ENCODE measurements around the gene HIVEP3.
A peak's percentile ranks its signal among the peaks of the same experiment; 100 is the strongest.

HIVEP3 gene

GRCh38 chr1:41670217-41670957 is 248.3 kb downstream of the HIVEP3 start:
- DNase-seq (ENCODE audit: insufficient read length, low spot score) (no peak), FAIRE-seq (no peak)
- TF ChIP-seq POLR2A (IDR thresholded peaks at IDR 0.05; ENCODE audit: low read depth, low read length) (no peak), PAX5 (IDR thresholded peaks at IDR 0.05; ENCODE audit: insufficient read depth, low read length, severe bottlenecking) (no peak), SPI1 (IDR thresholded peaks at IDR 0.05; ENCODE audit: low read depth, low read length) (no peak), POLR2AphosphoS5 (IDR thresholded peaks at IDR 0.05; ENCODE audit: low read depth, low read length) (no peak), POU2F2 (IDR thresholded peaks at IDR 0.05; ENCODE audit: low read depth, low read length) (no peak), TAF1 (IDR thresholded peaks at IDR 0.05; ENCODE audit: low read depth, low read length) (no peak)

- FAIRE-seq (no peak), DNase-seq (ENCODE audit: insufficient read length, low spot score) (no peak)
- TF ChIP-seq TAF1 (IDR thresholded peaks at IDR 0.05; ENCODE audit: low read depth, low read length) = no peak
- TF ChIP-seq POLR2AphosphoS5 (IDR thresholded peaks at IDR 0.05; ENCODE audit: low read depth, low read length) = no peak
- TF ChIP-seq PAX5 (IDR thresholded peaks at IDR 0.05; ENCODE audit: insufficient read depth, low read length, severe bottlenecking) = no peak
- TF ChIP-seq SPI1 (IDR thresholded peaks at IDR 0.05; ENCODE audit: low read depth, low read length) = no peak
- TF ChIP-seq POLR2A (IDR thresholded peaks at IDR 0.05; ENCODE audit: low read depth, low read length) = no peak
- TF ChIP-seq POU2F2 (IDR thresholded peaks at IDR 0.05; ENCODE audit: low read depth, low read length) = no peak
Measured at GRCh38 chr1:41668967-41669366, 249.8 kb downstream of the HIVEP3 start.

DNA sequence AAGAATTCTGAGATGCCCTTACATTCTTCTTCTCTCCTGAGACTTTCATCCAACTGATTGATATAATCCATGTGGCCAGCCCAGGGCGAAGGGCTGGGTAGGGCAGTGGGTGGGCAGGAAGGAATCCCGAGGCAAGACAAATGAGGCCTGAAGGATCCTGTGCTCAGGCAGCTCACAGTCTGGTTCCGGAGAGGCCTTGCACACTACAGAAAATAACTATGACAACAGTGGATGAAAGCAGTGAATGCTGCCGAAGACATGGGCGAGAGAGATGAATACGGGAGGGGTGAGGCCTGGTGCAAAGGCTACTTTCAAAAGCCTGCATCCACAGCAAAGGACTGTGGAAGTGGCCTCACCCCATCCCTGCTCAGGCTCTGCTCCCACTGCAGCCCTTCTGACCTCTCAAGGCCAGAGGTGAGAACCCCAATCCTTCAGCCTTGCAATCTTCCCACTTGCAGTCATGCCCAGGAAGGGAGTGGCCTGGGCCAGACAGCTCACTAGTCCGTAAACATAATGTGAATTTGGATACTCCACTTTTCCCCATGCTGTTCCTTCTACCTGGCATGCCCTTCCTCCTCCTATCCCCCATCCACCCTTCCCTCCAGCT is 250.6 kb downstream of the HIVEP3 start:
- FAIRE-seq = peak; percentile 20
- DNase-seq (ENCODE audit: insufficient read length, low spot score) = no peak
- TF ChIP-seq TAF1 (IDR thresholded peaks at IDR 0.05; ENCODE audit: low read depth, low read length) (no peak), POU2F2 (IDR thresholded peaks at IDR 0.05; ENCODE audit: low read depth, low read length) (no peak), POLR2AphosphoS5 (IDR thresholded peaks at IDR 0.05; ENCODE audit: low read depth, low read length) (no peak), PAX5 (IDR thresholded peaks at IDR 0.05; ENCODE audit: insufficient read depth, low read length, severe bottlenecking) (no peak), POLR2A (IDR thresholded peaks at IDR 0.05; ENCODE audit: low read depth, low read length) (no peak), SPI1 (IDR thresholded peaks at IDR 0.05; ENCODE audit: low read depth, low read length) (no peak)

- no peak for DNase-seq (ENCODE audit: insufficient read length, low spot score)
- TF ChIP-seq SPI1 (IDR thresholded peaks at IDR 0.05; ENCODE audit: low read depth, low read length) = no peak
- TF ChIP-seq TAF1 (IDR thresholded peaks at IDR 0.05; ENCODE audit: low read depth, low read length) = no peak
- TF ChIP-seq PAX5 (IDR thresholded peaks at IDR 0.05; ENCODE audit: insufficient read depth, low read length, severe bottlenecking) = no peak
- no peak for TF ChIP-seq POLR2A (IDR thresholded peaks at IDR 0.05; ENCODE audit: low read depth, low read length)
- no peak for TF ChIP-seq POLR2AphosphoS5 (IDR thresholded peaks at IDR 0.05; ENCODE audit: low read depth, low read length)
- TF ChIP-seq POU2F2 (IDR thresholded peaks at IDR 0.05; ENCODE audit: low read depth, low read length) = no peak
- FAIRE-seq = peak; percentile 86
Measured at GRCh38 chr1:41666981-41667631, 251.6 kb downstream of the HIVEP3 start.

- TF ChIP-seq POU2F2 (IDR thresholded peaks at IDR 0.05; ENCODE audit: low read depth, low read length) (no peak), POLR2A (IDR thresholded peaks at IDR 0.05; ENCODE audit: low read depth, low read length) (no peak), SPI1 (IDR thresholded peaks at IDR 0.05; ENCODE audit: low read depth, low read length) (no peak), POLR2AphosphoS5 (IDR thresholded peaks at IDR 0.05; ENCODE audit: low read depth, low read length) (no peak), PAX5 (IDR thresholded peaks at IDR 0.05; ENCODE audit: insufficient read depth, low read length, severe bottlenecking) (no peak), TAF1 (IDR thresholded peaks at IDR 0.05; ENCODE audit: low read depth, low read length) (no peak)
- peak; percentile 73 for FAIRE-seq
Measured at GRCh38 chr1:41665962-41666917, 252.5 kb downstream of the HIVEP3 start.

GRCh38 chr1:41664861-41665640 is 253.7 kb downstream of the HIVEP3 start:
- FAIRE-seq = peak; percentile 72
- TF ChIP-seq POU2F2 (IDR thresholded peaks at IDR 0.05; ENCODE audit: low read depth, low read length) (no peak), TAF1 (IDR thresholded peaks at IDR 0.05; ENCODE audit: low read depth, low read length) (no peak), POLR2AphosphoS5 (IDR thresholded peaks at IDR 0.05; ENCODE audit: low read depth, low read length) (no peak), PAX5 (IDR thresholded peaks at IDR 0.05; ENCODE audit: insufficient read depth, low read length, severe bottlenecking) (no peak), SPI1 (IDR thresholded peaks at IDR 0.05; ENCODE audit: low read depth, low read length) (no peak), POLR2A (IDR thresholded peaks at IDR 0.05; ENCODE audit: low read depth, low read length) (no peak)
- DNase-seq (ENCODE audit: insufficient read length, low spot score) = no peak

More at GRCh38 chr1:41665962-41666917, 252.5 kb downstream of the HIVEP3 start:
- DNase-seq (ENCODE audit: insufficient read length, low spot score) = no peak

DNA sequence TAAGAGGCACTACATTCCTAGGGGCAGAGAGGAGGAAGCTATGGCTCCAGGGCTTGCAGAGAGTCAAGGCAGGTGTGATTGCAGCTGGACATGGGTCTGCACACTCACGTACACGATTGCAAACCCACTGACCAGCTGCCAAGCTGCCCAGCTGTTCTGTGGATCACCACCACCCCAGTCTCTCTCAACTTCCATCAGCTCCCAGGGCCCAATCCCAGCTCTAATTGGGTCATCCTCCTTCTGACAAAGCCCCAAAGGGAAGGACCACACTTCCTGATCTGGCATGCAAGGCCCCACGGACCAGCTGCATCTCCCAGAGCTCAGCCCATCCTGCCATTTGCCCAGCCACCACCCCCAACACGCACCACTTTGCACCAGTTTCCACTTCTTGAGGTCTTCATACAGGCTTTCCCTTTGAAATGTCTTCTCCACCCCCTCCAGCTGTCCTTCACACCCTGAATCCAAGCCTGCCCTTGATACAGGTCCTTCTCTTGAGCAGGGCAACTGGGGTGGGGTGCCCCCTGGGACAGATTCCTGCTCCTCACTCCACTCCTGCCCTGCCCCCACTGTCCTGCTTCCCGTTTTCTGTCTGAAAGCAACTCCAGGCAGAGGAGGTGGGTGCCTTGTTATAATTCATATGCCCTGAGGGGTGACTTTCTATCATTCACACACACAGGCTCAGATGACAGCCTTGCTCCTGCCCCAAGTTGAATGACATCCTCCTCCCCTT is 254.9 kb downstream of the HIVEP3 start:
- DNase-seq (ENCODE audit: insufficient read length, low spot score) = no peak
- TF ChIP-seq SPI1 (IDR thresholded peaks at IDR 0.05; ENCODE audit: low read depth, low read length) (0 out of 2 replicates have a peak, but pooled peaks have one; percentile 1), POU2F2 (IDR thresholded peaks at IDR 0.05; ENCODE audit: low read depth, low read length) (no peak)
- FAIRE-seq = no peak

Data from GM12891 (cell line).